OCI-LY1 (cell line): ENCODE data around the gene HEXIM1.

Experiments
- H2AFZ ChIP-seq: fragments of 200-600 bp; sonication (generic), shearing (Covaris generic); 2 replicates; pipeline ENCODE4 v1.6.0; 2014; ENCODE audit warnings: antibody characterized with exemption, mild to moderate bottlenecking, low read length
- H3F3A ChIP-seq: fragments of 200-600 bp; sonication (generic), shearing (Covaris generic); 2 replicates; pipeline ENCODE4 v1.6.0; 2014; ENCODE audit warnings: mild to moderate bottlenecking, antibody characterized with exemption, low read length, moderate library complexity; ENCODE audit not compliant: insufficient read depth
- H3K27ac ChIP-seq: fragments of 200-600 bp; sonication (generic); 2 replicates; pipeline ENCODE4 v1.5.1; 2014; ENCODE audit warnings: low read length, mixed run types, mild to moderate bottlenecking, low read depth; ENCODE audit not compliant: poor library complexity, severe bottlenecking
- H3K27me3 ChIP-seq: fragments of 200-600 bp; sonication (generic); 2 replicates; pipeline ENCODE4 v1.6.0; 2014; ENCODE audit warnings: antibody characterized with exemption, mild to moderate bottlenecking, low read length, moderate library complexity; ENCODE audit not compliant: insufficient read depth
- H3K36me3 ChIP-seq: fragments of 200-600 bp; sonication (generic); 2 replicates; pipeline ENCODE4 v1.6.1; 2014; ENCODE audit warnings: mild to moderate bottlenecking, antibody characterized with exemption, low read length, moderate library complexity, mixed read lengths; ENCODE audit not compliant: insufficient read depth
- H3K4me1 ChIP-seq: fragments of 200-600 bp; sonication (generic); 2 replicates; pipeline ENCODE4 v1.5.1; 2014; ENCODE audit warnings: mild to moderate bottlenecking, low read length, moderate library complexity; ENCODE audit not compliant: insufficient read depth, severe bottlenecking
- H3K4me2 ChIP-seq: fragments of 200-600 bp; sonication (generic), shearing (Covaris generic); 2 replicates; pipeline ENCODE4 v1.6.1; 2014; ENCODE audit warnings: low read length
- H3K4me3 ChIP-seq: fragments of 200-600 bp; sonication (generic); 2 replicates; pipeline ENCODE4 v1.5.1; 2014; ENCODE audit warnings: low read length, low read depth, mild to moderate bottlenecking, mixed read lengths; ENCODE audit not compliant: poor library complexity, severe bottlenecking
- H3K79me2 ChIP-seq: fragments of 200-600 bp; shearing (Covaris generic); 2 replicates; pipeline ENCODE4 v1.6.1; 2016; ENCODE audit warnings: mixed run types, low read length, mixed read lengths; ENCODE audit not compliant: insufficient read depth
- H3K9ac ChIP-seq: fragments of 200-600 bp; sonication (generic), shearing (Covaris generic); 2 replicates; pipeline ENCODE4 v1.6.1; 2014; ENCODE audit warnings: mild to moderate bottlenecking, low read length, mixed read lengths
- H3K9me2 ChIP-seq: fragments of 200-600 bp; sonication (generic), shearing (Covaris generic); 2 replicates; pipeline ENCODE4 v1.6.1; 2014; ENCODE audit warnings: low read depth, mild to moderate bottlenecking, low read length, mixed read lengths
- H3K9me3 ChIP-seq: fragments of 200-600 bp; shearing (Covaris generic); 2 replicates; pipeline ENCODE4 v1.6.1; 2014; ENCODE audit warnings: low read length, mixed read lengths
- H4K20me1 ChIP-seq: fragments of 200-600 bp; sonication (generic), shearing (Covaris generic); 2 replicates; pipeline ENCODE4 v1.6.0; 2016; ENCODE audit warnings: mild to moderate bottlenecking, low read length; ENCODE audit not compliant: insufficient read depth
- CTCF ChIP-seq: fragments of 200-600 bp; sonication (generic), shearing (Covaris generic); IDR thresholded peaks from 2 replicates; pipeline ENCODE4 v1.5.1; 2017; ENCODE audit warnings: mild to moderate bottlenecking, antibody characterized with exemption, low read length, moderate library complexity, mixed read lengths
- EZH2 ChIP-seq: fragments of 200-600 bp; sonication (generic), shearing (Covaris generic); IDR thresholded peaks from 2 replicates; pipeline ENCODE4 v1.8.0; 2017; ENCODE audit warnings: borderline replicate concordance, mixed run types, mild to moderate bottlenecking, antibody characterized with exemption, low read length, moderate library complexity, mixed read lengths

The HEXIM1 gene

GRCh38 chr17:45125509-45125908, 22.8 kb upstream of the HEXIM1 start:
- Histone ChIP-seq H4K20me1 (no peaks in the 10 kb centered on the region), H3K27ac (no peak overlapping the region), H3K4me1 (no peaks in the 10 kb centered on the region), H3K27me3 (no peaks in the 10 kb centered on the region), H3K9me2 (no peaks in the 10 kb centered on the region), H3K79me2 (no peaks in the 10 kb centered on the region), H3K36me3 (no peaks in the 10 kb centered on the region), H2AFZ (no peak overlapping the region), H3K4me3 (no peak overlapping the region), H3K9ac (no peak overlapping the region), H3F3A (no peaks in the 10 kb centered on the region), H3K4me2 (no peak overlapping the region), H3K9me3 (no peaks in the 10 kb centered on the region)
- TF ChIP-seq EZH2 (no peak), CTCF (no peak)

GRCh38 chr17:45127207-45127547, 21.1 kb upstream of the HEXIM1 start:
- no peaks in the 10 kb centered on the region for H3K9me3 ChIP-seq
- H3F3A ChIP-seq, result no peaks in the 10 kb centered on the region
- H3K4me2 ChIP-seq, result no peak overlapping the region
- no peak overlapping the region for H3K9ac ChIP-seq
- no peak overlapping the region for H3K27ac ChIP-seq
- no peaks in the 10 kb centered on the region for H3K27me3 ChIP-seq
- H3K4me3 ChIP-seq, result no peak overlapping the region
- no peaks in the 10 kb centered on the region for H4K20me1 ChIP-seq
- H3K36me3 ChIP-seq, result no peaks in the 10 kb centered on the region
- H2AFZ ChIP-seq, result no peak overlapping the region
- H3K9me2 ChIP-seq, result no peaks in the 10 kb centered on the region
- H3K79me2 ChIP-seq, result no peaks in the 10 kb centered on the region
- peaks cover 3% of the 10 kb centered on the region for H3K4me1 ChIP-seq
- TF ChIP-seq CTCF, result no peak
- no peak for TF ChIP-seq EZH2

- Histone ChIP-seq H3K4me3 (no peak overlapping the region), H3F3A (no peaks in the 10 kb centered on the region), H4K20me1 (no peaks in the 10 kb centered on the region), H3K9me2 (no peaks in the 10 kb centered on the region), H3K4me2 (no peak overlapping the region), H3K9ac (no peak overlapping the region), H3K27me3 (no peaks in the 10 kb centered on the region), H2AFZ (no peak overlapping the region), H3K9me3 (no peaks in the 10 kb centered on the region), H3K36me3 (no peaks in the 10 kb centered on the region), H3K79me2 (no peaks in the 10 kb centered on the region), H3K4me1 (peaks cover 4% of the 10 kb centered on the region), H3K27ac (no peak overlapping the region)
- TF ChIP-seq CTCF (no peak), EZH2 (no peak)
Observed at GRCh38 chr17:45127548-45128300, 20.6 kb upstream of the HEXIM1 start.
